Glutamatergic neuron (in vitro differentiated cells): ENCODE data around the gene APOC3. TPM values are rescaled to one million over a fixed set of nuclear protein-coding genes. Genes with fewer than 3 reads are reported as not detected.

ENCODE experiments used
- DNase-seq: peaks from one replicate; pipeline ENCODE4 v3.0.0; 2022
- H3K27ac Mint-ChIP-seq: one replicate; pipeline ENCODE4 v1.8.0; 2020; ENCODE audit warnings: mild to moderate bottlenecking, mixed read lengths, inconsistent platforms; ENCODE audit not compliant: unreplicated experiment
- H3K27me3 Mint-ChIP-seq: one replicate; pipeline ENCODE4 v1.8.0; 2020; ENCODE audit warnings: mild to moderate bottlenecking, moderate library complexity, mixed read lengths, inconsistent platforms; ENCODE audit not compliant: unreplicated experiment
- H3K36me3 Mint-ChIP-seq: one replicate; pipeline ENCODE4 v1.8.0; 2020; ENCODE audit warnings: mild to moderate bottlenecking, mixed read lengths, inconsistent platforms; ENCODE audit not compliant: unreplicated experiment
- H3K4me1 Mint-ChIP-seq: one replicate; pipeline ENCODE4 v1.8.0; 2020; ENCODE audit warnings: mild to moderate bottlenecking, low read depth, mixed read lengths, inconsistent platforms; ENCODE audit not compliant: unreplicated experiment
- H3K4me3 Mint-ChIP-seq: one replicate; pipeline ENCODE4 v1.8.0; 2020; ENCODE audit warnings: mild to moderate bottlenecking, mixed read lengths, inconsistent platforms; ENCODE audit not compliant: unreplicated experiment
- H3K9me3 Mint-ChIP-seq: one replicate; pipeline ENCODE4 v1.8.0; 2020; ENCODE audit warnings: mild to moderate bottlenecking, moderate library complexity, mixed read lengths, inconsistent platforms; ENCODE audit not compliant: unreplicated experiment
- CTCF ChIP-seq: fragments of 200-600 bp; sonication (generic); IDR thresholded peaks from one replicate; pipeline ENCODE4 v1.5.0; 2021; ENCODE audit not compliant: partially characterized antibody, unreplicated experiment
- total RNA-seq: library from RNA; stranded (reverse); fragmentation: NEBNext Ultra II Directional; extraction: Animal tissue kit (Norgen Biotek cat#: 25700); gene quantifications from one replicate; pipeline ENCODE4 v1.2.1, GENCODE V29; 2021; ENCODE audit not compliant: unreplicated experiment

The APOC3 gene
- total RNA-seq, 1 donor from 2014 or later: not detected

GRCh38 chr11:116840746-116841296, 11.1 kb downstream of the APOC3 start:
- Mint-ChIP-seq H3K27me3 (peaks cover 3% of the 10 kb centered on the region), H3K27ac (no peak overlapping the region), H3K4me1 (no peaks in the 10 kb centered on the region), H3K4me3 (no peak overlapping the region), H3K36me3 (no peaks in the 10 kb centered on the region), H3K9me3 (peaks cover 4% of the 10 kb centered on the region)
- TF ChIP-seq CTCF: no peak
- DNase-seq: no peak

- DNase-seq: no peak
- Mint-ChIP-seq H3K4me3 (no peak overlapping the region), H3K4me1 (no peaks in the 10 kb centered on the region), H3K27me3 (peaks cover 3% of the 10 kb centered on the region), H3K36me3 (no peaks in the 10 kb centered on the region), H3K9me3 (peaks cover 4% of the 10 kb centered on the region), H3K27ac (no peak overlapping the region)
- TF ChIP-seq CTCF: no peak
These were observed 12.4 kb downstream of the APOC3 start for GRCh38 chr11:116842117-116842516.

- Mint-ChIP-seq H3K36me3 (no peaks in the 10 kb centered on the region), H3K27ac (no peak overlapping the region), H3K4me3 (no peak overlapping the region), H3K4me1 (no peaks in the 10 kb centered on the region), H3K27me3 (peaks cover 3% of the 10 kb centered on the region), H3K9me3 (peaks cover 4% of the 10 kb centered on the region)
- DNase-seq: no peak
- no peak for TF ChIP-seq CTCF
These were observed 13.2 kb downstream of the APOC3 start for GRCh38 chr11:116842909-116843308.

GRCh38 chr11:116843661-116844060, 14.0 kb downstream of the APOC3 start:
- no peak for TF ChIP-seq CTCF
- H3K27me3 Mint-ChIP-seq: peaks cover 3% of the 10 kb centered on the region
- no peak for DNase-seq
- no peak overlapping the region for H3K4me3 Mint-ChIP-seq
- H3K27ac Mint-ChIP-seq: no peak overlapping the region
- H3K36me3 Mint-ChIP-seq: no peaks in the 10 kb centered on the region
- H3K9me3 Mint-ChIP-seq: no peaks in the 10 kb centered on the region
- H3K4me1 Mint-ChIP-seq: no peaks in the 10 kb centered on the region

GRCh38 chr11:116844722-116845121, 15.0 kb downstream of the APOC3 start:
- no peaks in the 10 kb centered on the region for H3K4me1 Mint-ChIP-seq
- H3K27me3 Mint-ChIP-seq: peaks cover 3% of the 10 kb centered on the region
- TF ChIP-seq CTCF: no peak
- no peak overlapping the region for H3K27ac Mint-ChIP-seq
- H3K9me3 Mint-ChIP-seq: no peaks in the 10 kb centered on the region
- H3K4me3 Mint-ChIP-seq: no peak overlapping the region
- DNase-seq: no peak
- no peaks in the 10 kb centered on the region for H3K36me3 Mint-ChIP-seq
